ENCODE measurements around the gene COL18A1.

The COL18A1 gene

GRCh38 chr21:45546636-45547544 is 141.9 kb downstream of the COL18A1 start:
- DNase-seq (ENCODE audit: low spot score), result no peak

DNA sequence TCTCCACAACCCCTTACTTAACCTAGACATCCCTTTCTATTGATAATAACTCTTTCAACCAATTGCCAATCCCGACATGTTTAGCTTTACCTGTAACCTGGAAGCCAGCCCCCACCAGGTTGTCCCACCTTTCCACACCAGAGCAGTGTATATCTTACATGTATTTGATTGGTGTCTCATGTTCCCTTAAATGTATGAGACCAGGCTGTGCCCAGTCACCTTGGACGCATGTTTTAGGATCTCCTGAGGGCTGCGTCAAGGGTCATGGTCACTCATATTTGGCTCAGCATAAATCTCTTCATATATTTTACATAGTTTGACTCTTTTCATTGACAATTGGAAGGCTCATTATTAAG is 142.6 kb downstream of the COL18A1 start:
- no peak for DNase-seq (ENCODE audit: low spot score)

DNA sequence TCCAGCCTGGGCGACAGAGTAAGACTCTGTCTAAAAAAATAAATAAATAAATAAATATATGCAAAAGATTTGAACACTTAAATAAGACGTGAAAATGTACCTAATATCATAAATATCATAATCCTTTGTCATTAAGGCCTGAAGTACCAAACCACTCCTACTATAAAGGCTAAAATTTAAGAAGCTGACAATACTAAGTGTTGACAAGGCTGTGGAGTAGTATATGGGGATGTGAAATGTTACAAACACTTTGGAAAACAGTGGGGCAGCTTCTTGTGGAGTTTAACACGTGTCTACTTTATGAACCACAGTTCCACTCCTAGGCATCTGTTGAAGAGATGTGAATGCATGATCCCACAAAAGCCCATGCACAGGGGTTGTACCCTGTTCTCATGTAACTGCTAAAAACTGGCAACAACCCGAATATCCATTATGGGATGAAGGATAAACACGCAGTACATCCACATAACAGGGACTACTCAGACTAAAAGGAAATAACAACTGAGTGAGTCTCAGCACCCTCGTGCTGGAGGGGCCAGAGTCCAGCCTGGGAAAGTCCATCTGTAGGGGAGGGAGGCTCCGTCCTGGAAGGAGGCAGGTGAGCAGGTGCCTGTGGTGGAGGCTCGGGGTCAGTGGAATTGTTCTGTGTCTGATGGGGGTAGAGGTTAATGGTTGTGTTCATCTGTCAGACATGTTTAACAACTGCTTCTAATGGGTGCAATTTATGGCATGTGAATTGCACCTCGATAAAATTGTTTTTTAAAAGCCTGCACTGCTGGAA is 143.9 kb downstream of the COL18A1 start:
- DNase-seq (ENCODE audit: low spot score), result no peak

GRCh38 chr21:45549626-45550463 is 144.9 kb downstream of the COL18A1 start:
- DNase-seq (ENCODE audit: low spot score), result no peak

DNA sequence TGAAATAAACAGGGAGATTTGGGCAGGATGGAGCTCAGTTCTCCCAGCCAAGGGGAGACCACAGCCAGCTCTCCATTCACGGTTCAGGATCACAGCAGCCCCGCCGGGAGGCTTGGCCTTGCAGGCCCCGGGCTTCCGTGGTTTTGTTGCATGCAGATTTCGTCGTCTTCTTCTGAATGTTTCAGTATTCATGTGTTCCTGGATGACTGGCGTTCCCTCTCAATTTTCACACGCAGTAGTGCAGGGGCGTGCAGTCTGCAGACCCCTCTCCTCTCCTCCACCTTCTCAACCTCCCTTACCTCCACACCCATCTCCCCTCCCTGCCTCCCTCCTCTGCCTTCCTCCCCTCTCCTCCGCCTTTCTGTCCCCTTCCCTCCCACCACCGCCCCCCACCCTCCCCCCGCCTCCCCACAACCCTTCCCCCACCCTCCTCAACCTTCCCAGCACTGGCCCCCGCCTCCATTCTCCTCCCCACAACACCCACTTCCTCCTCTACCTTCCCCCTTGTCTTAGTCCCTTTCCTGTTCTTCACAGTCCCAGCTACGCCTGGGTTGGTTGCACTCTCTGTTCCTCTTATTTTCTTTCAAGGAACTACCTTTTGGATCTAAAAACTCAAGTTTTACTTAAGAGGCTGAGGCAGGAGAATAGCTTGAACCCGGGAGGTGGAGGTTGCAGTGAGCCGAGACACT is 145.7 kb downstream of the COL18A1 start:
- DNase-seq (ENCODE audit: low spot score), result no peak

DNA sequence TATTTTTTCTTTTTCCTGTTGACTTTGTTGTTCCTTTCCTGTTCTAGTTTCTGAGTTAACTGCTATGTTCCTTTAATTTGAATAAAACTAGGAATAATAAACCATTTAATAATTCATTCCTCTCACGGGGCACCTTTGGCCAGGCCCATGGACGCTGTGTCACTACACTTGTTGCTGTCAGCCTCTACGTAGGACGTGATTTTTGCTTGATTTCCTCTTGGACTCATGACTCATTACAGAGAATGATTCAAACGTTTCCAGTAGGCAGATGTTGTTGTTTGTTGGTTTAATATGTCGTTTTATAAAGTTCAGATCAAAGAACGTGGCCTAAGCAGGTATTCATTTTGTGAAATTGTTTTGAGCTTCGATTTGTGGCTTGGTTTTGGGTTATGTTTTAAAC is 146.4 kb downstream of the COL18A1 start:
- no peak for DNase-seq (ENCODE audit: low spot score)

DNA sequence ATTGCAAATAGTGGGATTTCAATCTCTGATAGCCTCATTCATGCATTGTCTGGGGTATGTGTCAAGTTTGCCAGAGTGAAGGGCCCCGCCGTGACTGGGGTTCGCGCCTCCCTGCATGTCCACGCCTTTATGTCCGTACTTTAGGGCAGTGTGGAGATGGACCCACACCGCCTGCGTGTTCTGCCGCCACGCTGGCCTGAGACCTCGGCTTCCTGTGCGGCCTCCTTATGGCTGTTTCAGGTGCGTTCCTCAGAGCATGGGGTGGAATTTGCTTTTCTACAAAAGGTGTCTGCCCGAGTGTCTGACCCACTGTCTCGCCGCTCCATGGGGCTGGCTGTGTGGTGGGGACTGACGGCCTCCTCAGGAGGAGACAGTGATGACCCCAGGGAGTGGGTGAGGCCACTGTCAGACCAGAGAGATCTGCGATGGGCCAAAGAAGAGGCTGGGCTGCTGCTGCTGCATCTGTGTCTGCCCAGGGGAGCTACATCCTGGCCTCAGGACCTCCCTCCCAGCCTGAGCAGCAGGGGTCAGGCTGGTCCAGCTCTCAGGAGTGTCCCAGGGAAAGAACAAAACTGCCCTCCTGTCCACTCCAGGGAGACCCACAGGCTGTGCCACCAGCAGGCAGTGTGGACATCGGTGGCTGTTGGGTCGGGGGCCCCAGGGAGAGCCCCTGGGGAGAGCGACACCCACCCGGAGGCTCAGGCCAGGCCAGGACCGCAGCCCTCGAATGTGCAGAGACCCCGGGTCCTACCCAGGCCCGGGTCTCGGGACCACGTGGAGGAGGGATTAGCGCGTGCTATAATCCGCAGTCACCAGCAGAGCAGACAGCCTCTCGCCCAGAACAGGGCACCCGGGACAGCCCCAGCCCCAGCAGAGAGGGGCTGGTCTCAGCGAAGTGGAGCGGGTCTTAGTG is 147.1 kb downstream of the COL18A1 start:
- DNase-seq (ENCODE audit: low spot score), result no peak

DNA sequence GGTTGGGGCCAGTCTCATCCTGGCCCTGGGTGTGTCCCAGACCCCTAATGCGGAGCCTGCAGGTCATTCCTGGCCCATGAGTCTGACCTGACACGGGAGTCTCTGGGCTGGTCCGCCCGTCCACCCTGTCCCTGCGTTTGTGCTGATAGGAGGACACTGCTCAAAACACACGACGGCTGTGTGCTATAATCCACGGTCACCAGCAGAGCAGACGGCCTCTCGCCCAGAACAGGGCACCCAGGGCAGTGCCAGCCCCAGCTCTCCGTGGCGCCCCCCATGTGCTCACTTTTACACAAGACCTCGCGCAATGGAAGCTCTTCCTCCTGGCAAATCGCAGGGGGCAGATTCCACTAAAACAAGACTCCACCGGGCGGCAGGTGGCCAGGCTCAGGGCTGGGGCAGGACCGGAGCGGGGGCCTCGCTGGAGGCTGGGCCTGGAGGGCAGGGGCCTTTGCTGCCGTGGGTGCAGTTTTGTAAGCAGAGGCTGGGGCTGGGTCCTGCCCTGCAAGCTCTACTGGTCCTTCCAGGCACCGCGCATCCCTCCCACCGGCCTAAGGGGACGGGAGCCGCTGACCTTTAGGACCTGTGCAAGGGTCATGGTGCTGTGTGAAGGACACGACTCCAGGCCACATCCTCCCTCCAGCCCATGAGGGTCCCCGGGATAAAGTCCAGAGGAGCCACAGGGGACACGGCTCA is 147.9 kb downstream of the COL18A1 start:
- no peak for DNase-seq (ENCODE audit: low spot score)

DNA sequence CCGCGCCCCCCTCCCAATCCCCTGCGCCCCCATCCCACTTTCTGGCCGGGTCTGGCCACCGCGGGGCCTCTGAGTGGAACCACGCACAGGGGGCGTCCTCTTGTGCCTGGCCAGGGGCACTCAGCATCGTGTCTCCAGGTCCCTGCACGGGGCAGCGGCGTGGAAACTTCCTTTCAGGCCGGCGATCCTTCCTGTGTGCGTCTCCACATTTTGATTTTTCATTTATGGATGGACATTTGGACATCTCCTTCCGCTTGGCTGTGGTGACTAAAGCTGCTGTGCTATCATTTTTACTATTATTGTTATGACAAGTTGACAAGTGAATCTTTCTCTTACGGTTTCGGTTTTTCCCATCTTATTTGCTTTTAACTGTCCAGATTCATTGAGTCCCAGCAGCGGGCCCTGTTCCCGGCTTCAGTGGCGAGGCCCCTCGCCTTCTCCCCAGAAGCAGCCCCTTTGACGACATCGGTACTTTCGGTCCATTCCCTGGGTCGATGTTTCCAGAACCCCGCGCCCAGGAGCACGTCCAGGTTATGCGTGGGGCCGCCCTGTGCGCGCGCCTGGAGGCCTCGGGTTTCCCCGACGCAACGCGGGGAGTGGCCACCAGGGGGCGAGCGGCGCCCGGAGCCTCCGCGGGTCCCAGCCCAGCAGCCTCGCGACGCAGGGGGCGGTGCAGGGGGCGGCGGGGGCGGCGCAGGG is 149.7 kb downstream of the COL18A1 start:
- peak; percentile 82 for DNase-seq (ENCODE audit: low spot score)

- peak; percentile 68 for DNase-seq (ENCODE audit: low spot score)
Observed at GRCh38 chr21:45555251-45555556, 150.2 kb downstream of the COL18A1 start.

- peak; percentile 95 for DNase-seq (ENCODE audit: low spot score)
Observed at GRCh38 chr21:45555557-45556301, 150.8 kb downstream of the COL18A1 start.

DNA sequence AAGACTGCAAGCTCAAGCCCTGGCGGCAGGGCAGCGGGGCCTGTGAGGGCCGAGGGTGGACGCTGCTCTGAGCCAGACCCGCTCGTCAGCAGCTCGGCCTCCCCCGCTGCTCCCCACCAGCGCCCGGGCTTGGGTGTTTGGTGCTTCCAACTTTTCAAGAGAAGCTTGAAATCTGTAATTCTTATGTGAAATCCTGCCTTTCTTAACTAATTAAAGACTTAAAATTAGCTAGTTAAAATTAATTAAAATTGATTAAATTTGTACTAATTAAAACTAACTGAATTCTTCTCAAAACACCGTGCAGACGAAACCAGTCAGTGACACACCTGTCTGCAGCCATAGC is 151.3 kb downstream of the COL18A1 start:
- DNase-seq (ENCODE audit: low spot score), result no peak

- DNase-seq (ENCODE audit: low spot score), result no peak
Observed at GRCh38 chr21:45556645-45557615, 152.0 kb downstream of the COL18A1 start.

DNA sequence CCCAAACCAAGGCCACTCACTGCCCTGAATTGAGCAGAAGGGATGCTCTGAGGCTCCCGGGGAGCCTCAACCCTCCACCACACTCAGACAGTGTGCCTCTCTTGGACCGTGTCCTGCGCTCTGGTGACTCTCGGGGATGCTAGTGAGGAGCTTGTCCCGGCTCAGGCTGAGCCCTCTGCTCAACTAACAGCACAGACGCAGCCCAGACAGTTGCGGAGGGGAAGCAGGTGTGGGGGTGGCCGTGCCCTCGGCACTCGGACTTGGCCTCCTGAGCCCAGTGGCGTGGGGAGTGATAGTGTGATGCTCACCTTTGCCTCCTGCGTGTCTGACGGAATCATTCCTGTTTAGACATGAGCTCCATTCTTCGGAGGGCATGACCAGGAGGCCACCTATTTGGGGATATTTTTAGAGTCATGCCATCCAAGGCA is 152.7 kb downstream of the COL18A1 start:
- DNase-seq (ENCODE audit: low spot score), result no peak

DNA sequence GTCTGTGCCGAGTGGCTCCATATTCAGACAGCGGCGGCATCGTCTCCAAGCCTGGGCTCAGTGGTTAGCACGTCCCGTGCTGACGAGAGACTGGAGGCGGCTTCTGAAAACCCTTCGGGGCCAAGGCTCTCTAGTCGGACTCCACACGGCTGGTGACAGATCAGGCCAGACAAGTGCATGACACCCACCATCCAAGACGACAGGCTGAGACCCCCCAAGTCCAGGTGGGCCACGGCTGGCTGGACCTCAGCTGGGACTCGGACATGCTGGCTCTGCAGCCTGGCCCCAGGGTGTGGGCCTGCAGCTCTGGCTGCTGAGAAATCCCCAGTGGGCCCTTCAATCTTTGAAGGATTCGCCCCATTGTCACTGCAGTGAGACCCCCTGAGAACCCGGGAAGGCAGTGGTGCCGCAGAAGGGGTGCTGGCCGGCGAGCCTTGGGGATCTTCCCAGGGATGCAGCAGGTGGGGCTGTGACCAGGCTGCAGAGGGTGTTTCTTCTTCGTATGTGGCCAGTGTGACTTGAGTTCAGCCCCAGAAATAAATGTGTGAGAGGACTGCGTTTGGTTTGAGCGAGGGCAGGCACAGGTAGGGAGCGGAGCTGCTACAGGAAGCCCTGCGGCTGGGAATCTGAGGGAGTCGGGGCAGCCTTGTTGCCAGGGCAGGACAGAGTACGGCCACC is 153.2 kb downstream of the COL18A1 start:
- DNase-seq (ENCODE audit: low spot score), result no peak

GRCh38 chr21:45559216-45560105 is 154.5 kb downstream of the COL18A1 start:
- no peak for DNase-seq (ENCODE audit: low spot score)
